ENCODE measurements around the gene SLC7A4. TPM values are rescaled to one million over a fixed set of nuclear protein-coding genes. Genes with fewer than 3 reads are reported as not detected.

SLC7A4 gene
- 1.6 TPM for total RNA-seq

GRCh38 chr22:21032037-21032867 lies at the start of gene SLC7A4:
Gene SLC7A4, minus strand, starts transcription at chr22:21032561. Its CDS starts 749 bp downstream, at chr22:21031812.

DNA sequence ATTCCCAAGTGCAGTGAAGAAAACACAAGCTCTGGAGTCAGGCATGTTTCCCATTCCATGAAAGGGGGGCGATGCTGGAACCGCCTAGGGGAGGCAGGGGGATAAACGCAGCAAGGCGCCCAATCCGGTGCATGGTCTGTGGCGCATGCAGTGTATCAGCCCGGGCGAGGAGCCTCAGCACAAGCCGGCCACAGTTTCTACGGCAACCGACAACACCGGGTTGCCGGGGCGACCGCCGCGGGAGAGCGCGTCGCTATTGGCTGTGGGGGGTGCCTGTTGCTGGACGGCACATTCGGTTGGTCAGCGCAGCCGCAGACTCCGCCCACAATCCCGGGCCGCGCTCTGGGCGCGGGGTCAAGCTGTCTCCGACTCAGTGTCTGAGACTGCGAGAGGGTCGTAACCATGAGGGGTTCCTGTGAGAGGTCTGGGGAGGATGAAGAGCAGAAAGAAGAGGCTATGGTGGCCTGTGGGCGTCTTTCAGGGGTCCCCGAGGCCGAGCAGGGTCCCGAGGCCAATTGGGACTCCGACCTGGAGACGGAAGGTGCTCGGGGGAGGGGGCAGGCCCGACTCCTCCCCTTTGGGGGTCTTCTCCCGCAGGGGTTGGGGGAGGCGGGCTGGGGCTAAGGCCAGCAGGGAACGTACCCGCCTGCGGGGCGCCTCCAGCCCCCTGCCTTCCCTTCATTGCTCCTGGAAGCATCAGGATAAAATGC lies 13.4 kb upstream of the SLC7A4 start, which contains the start of gene LRRC74B:
LRRC74B (plus strand) TSS at position 362 of the 710 bp plus-strand sequence; CDS start at position 403, 41 bp downstream.

DNA sequence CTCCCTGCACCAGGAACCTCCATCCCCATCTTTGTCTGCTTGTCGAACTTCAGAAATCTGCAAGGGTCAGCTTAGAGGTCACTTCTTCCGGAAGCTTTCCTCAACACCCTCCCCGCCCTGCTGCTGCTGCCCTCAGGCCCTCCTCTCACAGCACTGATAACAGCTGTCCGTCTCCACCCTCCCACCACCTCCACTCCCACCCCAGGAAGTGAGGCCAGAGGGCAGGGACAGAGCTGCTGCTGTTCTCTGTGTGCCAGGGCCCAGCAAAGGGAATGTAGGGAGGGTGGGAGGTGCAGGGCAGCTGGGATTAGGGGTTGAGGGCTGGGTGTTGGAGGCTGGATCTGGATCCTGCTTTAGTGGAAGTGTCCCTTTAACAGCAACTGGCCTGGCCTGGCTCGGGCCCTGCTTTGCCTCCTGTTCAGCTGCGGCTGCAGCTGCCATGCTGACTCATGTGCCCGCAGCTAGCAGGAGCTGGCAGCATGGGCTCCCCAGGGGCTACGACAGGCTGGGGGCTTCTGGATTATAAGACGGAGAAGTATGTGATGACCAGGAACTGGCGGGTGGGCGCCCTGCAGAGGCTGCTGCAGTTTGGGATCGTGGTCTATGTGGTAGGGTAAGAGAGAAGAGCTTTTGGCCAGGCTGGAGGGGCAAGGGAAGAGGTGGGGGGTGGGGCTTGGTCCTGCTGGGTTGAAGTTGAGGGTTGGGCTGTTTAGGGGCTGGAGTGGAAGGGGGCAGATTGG lies 17.5 kb downstream of the SLC7A4 start, which contains the start of gene P2RX6:
P2RX6 (plus strand) TSS at position 440 of the 740 bp plus-strand sequence; CDS start at position 450, 10 bp downstream.

GRCh38 chr22:21001601-21002325 lies 30.6 kb downstream of the SLC7A4 start, which contains the start of gene THAP7:
Gene THAP7, minus strand, starts transcription at chr22:21002118. Its CDS starts 207 bp downstream, at chr22:21001911.

GRCh38 chr22:20981787-20982562 lies 50.4 kb downstream of the SLC7A4 start, which contains the start of gene LZTR1:
Gene LZTR1, plus strand, starts transcription at chr22:20982297. Its CDS starts 75 bp downstream, at chr22:20982372.

Small RNA genes within 50 kb of the gene (small RNA-seq; reads per million reads assigned to genes)
- gene MIR649 (ENCODE audit: low replicate concordance): not detected

Other genes with a start within 250 kb of the SLC7A4 start
- 131 TPM for gene PI4KA, start 173.8 kb downstream of the SLC7A4 start, total RNA-seq
- 10.3 TPM for gene SNAP29, start 173.6 kb downstream of the SLC7A4 start, total RNA-seq
- gene CRKL, start 115.2 kb downstream of the SLC7A4 start, total RNA-seq: 53.5 TPM
- gene AIFM3, start 65.3 kb downstream of the SLC7A4 start, total RNA-seq: 4.7 TPM
- gene LZTR1, start 50.3 kb downstream of the SLC7A4 start, total RNA-seq: 95.2 TPM
- gene THAP7, start 30.4 kb downstream of the SLC7A4 start, total RNA-seq: 22.8 TPM
- gene P2RX6, start 17.4 kb downstream of the SLC7A4 start, total RNA-seq: 0.31 TPM
- 0.31 TPM for gene LRRC74B, start 13.4 kb upstream of the SLC7A4 start, total RNA-seq